HG02852 (cell line): ENCODE measurements around the gene TAF11.
"Not testable (repeated sequence)": the region's sequence is repeated elsewhere in the genome, so short reads cannot be mapped to it uniquely, and the experiment has no call there.

ENCODE experiments used
- ATAC-seq: cut with Tn5 transposase; IDR thresholded peaks from one replicate; pipeline ENCODE4 v1.9.1; 2021; ENCODE audit warnings: mild to moderate bottlenecking, moderate library complexity; ENCODE audit not compliant: unreplicated experiment

TAF11 gene

GRCh38 chr6:34867484-34867883 is 20.4 kb downstream of the TAF11 start:
- ATAC-seq: no peak

- no peak for ATAC-seq
Measured at GRCh38 chr6:34866509-34866908, 21.3 kb downstream of the TAF11 start.

GRCh38 chr6:34865107-34865506 is 22.7 kb downstream of the TAF11 start:
- ATAC-seq: no peak

- ATAC-seq: no peak
Measured at GRCh38 chr6:34864007-34864406, 23.8 kb downstream of the TAF11 start.

GRCh38 chr6:34860776-34861175 is 27.1 kb downstream of the TAF11 start:
- no peak for ATAC-seq

- ATAC-seq: no peak
Measured at GRCh38 chr6:34859951-34860350, 27.9 kb downstream of the TAF11 start.

GRCh38 chr6:34858681-34859080 is 29.2 kb downstream of the TAF11 start:
- no peak for ATAC-seq

GRCh38 chr6:34855463-34855862 is 32.4 kb downstream of the TAF11 start:
- ATAC-seq: no peak

- ATAC-seq: no peak
Measured at GRCh38 chr6:34852406-34853085, 35.3 kb downstream of the TAF11 start.

GRCh38 chr6:34851361-34851760 is 36.5 kb downstream of the TAF11 start:
- ATAC-seq: no peak

GRCh38 chr6:34849066-34849465 is 38.8 kb downstream of the TAF11 start:
- ATAC-seq: not testable (repeated sequence)

- no peak for ATAC-seq
Measured at GRCh38 chr6:34839666-34840352, 48.0 kb downstream of the TAF11 start.

GRCh38 chr6:34837528-34837927 is 50.3 kb downstream of the TAF11 start:
- ATAC-seq: no peak

- ATAC-seq: no peak
Measured at GRCh38 chr6:34836451-34836850, 51.4 kb downstream of the TAF11 start.

GRCh38 chr6:34836008-34836407 is 51.8 kb downstream of the TAF11 start:
- ATAC-seq: no peak

- ATAC-seq: no peak
Measured at GRCh38 chr6:34834789-34835518, 52.9 kb downstream of the TAF11 start.

GRCh38 chr6:34832942-34833341 is 54.9 kb downstream of the TAF11 start:
- no peak for ATAC-seq

- no peak for ATAC-seq
Measured at GRCh38 chr6:34829137-34829536, 58.7 kb downstream of the TAF11 start.
